ENCODE results near the gene ADGRG6.

Gene ADGRG6

GRCh38 chr6:142291512-142291911 is 10.3 kb upstream of the ADGRG6 start:
- no peak for DNase-seq (ENCODE audit: low spot score)

DNA sequence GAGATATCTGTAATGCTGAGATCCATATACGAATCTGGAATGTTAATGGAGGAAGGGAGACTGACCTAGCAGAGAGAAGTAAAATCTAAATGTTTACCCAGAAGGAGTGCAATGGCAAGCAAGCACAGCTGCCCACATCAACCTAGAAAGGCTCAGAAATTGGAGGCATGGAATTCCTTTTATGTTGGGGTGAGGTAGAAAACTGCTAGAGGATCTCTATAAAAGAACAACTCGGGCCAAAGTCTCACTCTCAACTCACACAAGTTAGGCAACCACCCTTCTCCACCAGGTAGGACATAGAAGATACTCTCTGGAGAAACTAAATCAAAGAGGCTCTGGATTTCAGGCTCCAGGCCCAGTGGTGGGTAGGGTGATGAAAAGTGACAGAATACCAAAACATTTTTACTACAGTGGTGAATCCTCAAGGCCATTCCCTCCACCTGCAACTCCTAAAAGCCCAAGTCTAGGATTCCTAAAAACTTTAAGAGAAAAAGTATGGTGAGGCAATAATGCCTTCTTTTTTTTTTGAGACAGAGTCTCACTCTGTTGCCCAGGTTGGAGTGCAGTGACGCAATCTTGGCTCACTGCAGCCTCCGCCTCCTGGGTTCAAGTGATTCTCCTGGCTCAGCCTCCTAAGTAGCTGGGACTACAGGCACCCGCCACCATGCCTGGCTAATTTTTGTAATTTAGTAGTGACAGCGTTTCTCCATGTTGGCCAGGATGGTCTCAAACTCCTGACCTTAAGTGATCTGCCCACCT is 9.5 kb upstream of the ADGRG6 start:
- DNase-seq (ENCODE audit: low spot score): no peak

- DNase-seq (ENCODE audit: low spot score): no peak
These were observed 8.7 kb upstream of the ADGRG6 start for GRCh38 chr6:142293121-142293520.

- no peak for DNase-seq (ENCODE audit: low spot score)
These were observed 7.1 kb upstream of the ADGRG6 start for GRCh38 chr6:142294679-142295078.

- DNase-seq (ENCODE audit: low spot score): no peak
These were observed 4.7 kb upstream of the ADGRG6 start for GRCh38 chr6:142296975-142297604.

DNA sequence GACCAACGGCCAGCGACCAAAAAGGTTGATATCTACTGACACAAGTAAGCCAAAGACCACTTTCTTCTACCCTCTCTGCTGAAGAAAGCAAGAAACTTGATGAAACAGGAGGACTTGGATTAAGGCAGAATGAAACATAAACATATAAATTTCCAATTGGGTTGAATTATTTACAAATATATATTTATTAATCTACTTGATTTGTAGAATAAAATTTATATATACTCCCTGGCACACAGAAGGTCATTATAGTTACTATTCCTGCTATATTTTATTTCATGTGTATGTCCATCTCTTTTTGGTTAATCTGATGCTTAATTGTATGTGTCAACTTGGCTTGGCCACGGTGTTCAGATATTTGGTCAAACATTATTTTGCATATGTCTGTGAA is 4.2 kb upstream of the ADGRG6 start:
- DNase-seq (ENCODE audit: low spot score): no peak

DNA sequence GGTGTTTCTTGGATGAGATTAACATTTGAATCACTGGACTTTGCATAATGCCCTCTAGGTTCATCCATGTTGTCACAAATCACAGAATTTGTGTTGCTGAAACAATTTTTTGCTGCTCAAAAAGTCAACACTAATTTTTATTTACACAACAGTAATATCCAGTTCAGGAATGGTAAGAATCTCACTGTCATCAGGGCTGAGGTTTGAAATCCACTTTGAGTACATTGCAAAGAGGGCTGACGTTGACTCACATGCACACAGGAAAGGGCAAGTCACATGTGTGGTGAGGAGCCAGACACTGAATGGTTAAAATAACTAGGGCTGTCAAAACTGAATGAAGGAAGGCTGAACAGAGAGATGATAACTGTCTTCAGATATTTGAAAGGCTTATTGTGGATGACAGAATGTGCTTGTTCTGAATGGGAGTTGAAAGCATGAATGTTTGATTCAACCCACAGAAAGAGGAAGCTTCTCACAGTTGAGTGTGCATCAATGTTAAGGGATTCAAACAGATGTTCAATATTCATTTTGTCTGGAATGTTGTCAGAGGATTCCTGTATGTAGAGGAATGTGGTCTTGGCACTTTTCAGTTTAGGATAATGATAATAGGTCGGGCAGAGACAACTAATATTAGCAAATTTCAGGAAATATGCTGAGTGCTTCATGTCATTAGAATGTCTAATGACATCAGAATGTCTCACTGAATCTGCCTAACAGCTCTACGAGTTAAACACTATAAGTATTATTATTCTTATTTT is 3.6 kb upstream of the ADGRG6 start:
- peak; percentile 82 for DNase-seq (ENCODE audit: low spot score)

DNA sequence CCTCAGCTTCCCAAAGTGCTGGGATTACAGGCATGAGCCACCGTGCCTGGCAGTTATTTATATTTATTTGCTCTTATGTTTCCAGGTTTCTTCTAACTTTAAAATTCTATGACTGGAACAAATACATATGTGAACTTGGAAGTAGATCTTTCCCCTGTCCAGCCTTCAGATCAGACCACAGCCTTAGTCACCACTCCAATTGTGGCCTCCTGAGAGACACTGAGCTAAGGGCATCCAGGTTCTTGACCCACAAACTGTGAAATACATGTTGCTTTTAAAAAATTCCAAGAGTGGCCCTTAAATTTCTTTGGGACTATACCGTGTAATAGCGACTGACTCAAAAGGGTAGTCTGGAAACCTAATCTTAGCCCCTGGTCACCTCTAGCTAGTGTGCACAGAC is 1.5 kb upstream of the ADGRG6 start:
- DNase-seq (ENCODE audit: low spot score): no peak

GRCh38 chr6:142300758-142301650 is 803 bp upstream of the ADGRG6 start:
- DNase-seq (ENCODE audit: low spot score): peak; percentile 63

DNA sequence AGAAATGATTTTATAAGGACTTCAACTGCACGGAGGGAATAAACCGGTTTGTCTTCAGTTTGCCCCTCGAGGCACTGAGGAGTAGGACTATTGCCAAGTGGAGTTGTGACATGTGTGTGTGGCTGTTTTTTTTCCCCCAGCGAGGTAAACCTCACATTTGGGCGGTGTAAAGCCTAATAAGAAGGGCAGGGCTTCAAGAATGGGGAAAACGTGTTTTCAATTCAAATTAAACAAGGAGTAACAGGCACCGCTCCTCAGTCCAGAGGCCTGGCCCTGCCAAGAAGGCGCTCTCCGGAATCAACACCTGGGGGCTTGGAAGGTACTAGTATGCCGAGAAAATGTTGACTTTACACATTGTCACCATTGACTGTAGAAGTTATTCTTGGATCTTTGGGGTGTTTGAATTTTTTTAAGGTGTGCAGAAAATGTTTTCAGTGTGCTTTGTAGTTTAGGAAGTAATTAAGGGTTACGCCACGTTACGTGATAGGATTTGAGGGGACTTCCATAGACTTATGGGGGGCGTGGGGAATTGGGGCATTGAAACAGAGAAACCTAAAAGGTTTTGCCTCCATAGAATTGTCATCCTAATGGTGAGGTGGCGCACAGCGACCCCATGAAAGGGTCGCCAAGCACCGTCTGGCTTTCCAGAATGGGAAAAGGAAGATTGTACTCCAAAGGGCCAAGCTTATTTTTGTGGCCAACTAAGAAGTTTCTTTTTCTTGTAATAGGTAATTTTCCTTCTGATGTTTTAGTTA is 791 bp downstream of the ADGRG6 start:
- DNase-seq (ENCODE audit: low spot score): no peak

- no peak for DNase-seq (ENCODE audit: low spot score)
These were observed 1.3 kb downstream of the ADGRG6 start for GRCh38 chr6:142303176-142303533.

DNA sequence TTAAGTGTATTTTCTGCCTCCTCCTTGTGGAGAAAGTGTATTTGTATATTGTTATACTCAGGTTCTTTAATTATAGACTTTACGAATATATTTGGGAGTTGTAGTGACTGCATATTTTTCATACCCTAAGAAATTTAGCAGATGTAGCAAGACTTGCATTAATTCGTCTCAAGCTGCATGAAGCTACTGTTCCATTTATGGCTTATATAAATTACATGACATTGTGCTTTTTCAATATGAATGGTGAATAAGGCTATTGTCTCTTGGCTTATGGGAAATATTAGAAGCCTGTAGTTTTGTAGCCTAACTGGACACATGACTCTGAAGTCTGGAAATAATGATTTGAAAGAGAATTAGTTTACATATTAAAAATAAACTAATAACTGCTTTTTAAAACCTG is 2.4 kb downstream of the ADGRG6 start:
- DNase-seq (ENCODE audit: low spot score): no peak

DNA sequence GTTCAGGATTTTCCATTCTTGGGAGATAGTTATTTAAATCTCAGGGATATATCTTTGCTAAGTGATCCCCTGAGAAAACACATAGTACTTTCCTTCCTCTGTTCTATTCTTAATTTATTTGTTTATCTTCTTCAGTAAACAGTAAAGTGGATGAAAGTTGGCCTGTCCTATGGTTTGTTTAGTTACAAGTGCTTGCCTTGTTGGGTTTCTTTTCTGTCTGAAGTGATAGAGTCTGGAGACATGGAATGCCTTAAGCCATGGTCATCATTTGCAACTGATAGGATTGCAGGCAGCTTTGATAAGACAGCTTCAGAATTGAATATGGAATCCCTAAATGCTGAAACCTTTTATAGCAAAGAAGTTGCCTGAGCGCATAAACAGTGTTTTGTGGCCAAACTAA is 4.9 kb downstream of the ADGRG6 start:
- DNase-seq (ENCODE audit: low spot score): no peak

DNA sequence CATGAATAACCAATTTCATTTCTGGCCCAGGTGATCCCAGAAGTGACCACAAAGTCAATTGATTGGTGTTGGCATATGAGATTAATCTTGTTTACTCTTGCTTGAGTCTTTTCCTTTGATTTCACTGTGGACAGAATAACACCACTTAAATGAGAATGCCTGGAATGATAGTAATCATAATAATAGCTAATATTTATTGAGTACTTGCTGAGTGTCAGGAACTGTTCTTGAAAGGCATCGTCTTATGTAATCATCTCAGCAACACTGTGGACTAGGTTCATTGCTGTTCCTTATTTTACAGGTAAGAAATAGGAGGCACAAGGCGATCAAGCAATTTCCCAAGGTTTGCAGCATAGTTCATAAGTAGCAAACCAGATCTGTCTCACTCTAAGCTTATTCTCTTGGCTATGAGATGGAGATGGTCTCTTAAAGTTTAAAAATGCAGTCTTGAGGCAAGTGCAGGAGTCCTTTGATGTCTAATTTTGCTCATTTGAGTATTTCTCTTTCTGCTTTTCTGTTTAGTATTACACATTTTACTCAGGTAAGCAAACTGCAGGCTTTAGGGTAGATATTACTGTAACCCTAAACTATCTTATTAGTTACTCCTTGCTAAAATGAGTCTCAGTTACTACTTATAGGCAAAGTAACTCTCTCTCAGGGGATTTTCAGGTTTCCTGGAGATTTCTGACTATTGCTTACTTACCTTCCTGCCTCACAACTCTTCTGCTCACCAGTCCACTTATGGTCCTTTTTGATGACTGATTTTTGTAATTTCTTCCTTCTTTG is 6.3 kb downstream of the ADGRG6 start:
- no peak for DNase-seq (ENCODE audit: low spot score)

- DNase-seq (ENCODE audit: low spot score): no peak
These were observed 7.6 kb downstream of the ADGRG6 start for GRCh38 chr6:142309426-142309825.

GRCh38 chr6:142313284-142313683 is 11.5 kb downstream of the ADGRG6 start:
- no peak for DNase-seq (ENCODE audit: low spot score)

- no peak for DNase-seq (ENCODE audit: low spot score)
These were observed 15.1 kb downstream of the ADGRG6 start for GRCh38 chr6:142316791-142317368.

GRCh38 chr6:142318714-142319113 is 16.9 kb downstream of the ADGRG6 start:
- DNase-seq (ENCODE audit: low spot score): no peak

DNA sequence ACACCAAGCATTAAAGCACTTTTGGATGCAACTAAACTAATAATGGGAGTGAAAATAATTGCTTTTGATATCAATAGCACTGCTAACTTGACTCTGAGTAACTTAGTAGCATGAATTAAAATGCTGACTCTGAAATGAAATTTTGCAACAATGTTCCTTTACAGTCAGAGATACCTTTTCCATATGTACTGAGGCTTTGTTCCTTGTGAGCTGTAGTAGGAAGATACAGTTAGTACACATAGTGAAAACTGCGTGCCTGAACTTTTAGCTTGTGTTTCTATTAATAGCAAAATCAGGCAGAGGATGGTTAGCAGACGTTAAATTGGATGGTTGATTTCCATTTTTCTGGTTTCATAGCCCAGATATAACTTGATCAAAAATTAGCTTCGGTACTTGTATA is 18.6 kb downstream of the ADGRG6 start:
- no peak for DNase-seq (ENCODE audit: low spot score)

DNA sequence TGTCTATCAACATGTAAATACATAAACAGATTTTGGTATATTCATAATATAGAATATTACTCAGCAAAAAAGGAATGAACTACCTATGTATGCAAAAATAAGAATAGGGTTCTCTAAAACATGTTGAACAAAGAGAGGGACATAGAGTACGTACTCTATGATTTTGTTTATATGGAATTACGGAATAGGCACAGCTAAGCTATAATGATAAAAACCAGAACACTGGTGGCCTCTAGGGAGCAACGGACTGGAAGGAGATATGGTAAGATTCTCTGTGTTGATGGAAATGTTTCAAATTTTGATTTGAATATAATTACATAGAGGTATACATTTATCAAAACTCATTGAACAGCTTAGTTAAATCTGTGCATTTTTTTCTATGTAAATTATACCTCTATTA is 19.6 kb downstream of the ADGRG6 start:
- no peak for DNase-seq (ENCODE audit: low spot score)
